NCI-H774 (cell line): ENCODE results near the gene CHMP6.

Source experiments
- DNase-seq: peaks from one replicate; lab custom pipeline; 2025; lab: John Stamatoyannopoulos, UW

CHMP6 gene

DNA sequence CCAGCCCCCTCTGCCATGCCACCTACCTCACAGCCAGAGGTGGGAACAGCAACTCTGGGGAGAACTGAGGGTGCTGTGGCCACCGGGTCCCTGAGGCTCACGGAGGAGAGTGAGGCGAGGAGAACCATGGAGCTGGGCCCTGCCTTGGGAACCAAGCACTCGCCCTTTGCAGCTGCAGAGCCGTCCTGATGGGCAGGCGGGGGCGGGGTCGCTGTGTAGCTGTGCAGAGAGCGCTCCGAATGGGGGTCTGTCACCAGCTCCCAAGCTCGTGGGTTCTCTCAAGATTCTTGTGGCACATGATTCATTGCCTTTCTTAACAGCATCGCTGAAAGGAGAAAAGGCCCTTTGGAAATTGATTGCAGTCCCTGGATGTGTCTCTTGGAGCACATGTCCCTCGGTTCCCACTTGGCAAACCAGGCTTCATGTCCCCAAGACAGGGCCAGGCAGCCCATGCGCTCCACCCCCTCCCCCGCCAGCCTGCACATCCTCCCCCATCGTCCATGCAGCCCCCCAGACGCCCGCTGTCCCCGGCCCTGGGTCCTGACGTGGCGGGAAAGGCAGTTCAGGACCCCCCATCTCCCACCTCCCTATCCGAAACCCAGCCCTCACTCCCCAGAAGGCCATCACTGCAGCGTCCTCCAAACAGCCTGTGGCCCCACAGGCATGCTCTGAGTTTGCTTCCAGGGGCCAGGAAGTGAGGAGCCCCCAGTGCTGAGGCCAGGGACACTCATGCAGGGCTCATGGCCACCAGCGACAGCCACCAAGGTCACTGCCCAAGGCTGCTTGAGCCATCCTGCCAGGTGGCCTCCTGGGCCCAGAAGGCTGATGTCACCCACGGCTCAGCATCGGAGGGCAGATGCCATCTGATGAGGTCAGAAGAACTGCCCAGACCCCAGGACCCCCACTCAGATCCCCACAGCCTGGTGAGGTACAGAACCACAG is 20.6 kb upstream of the CHMP6 start:
- no peak for DNase-seq

- DNase-seq, result no peak
These were observed 19.8 kb upstream of the CHMP6 start for GRCh38 chr17:80971704-80972304.

DNA sequence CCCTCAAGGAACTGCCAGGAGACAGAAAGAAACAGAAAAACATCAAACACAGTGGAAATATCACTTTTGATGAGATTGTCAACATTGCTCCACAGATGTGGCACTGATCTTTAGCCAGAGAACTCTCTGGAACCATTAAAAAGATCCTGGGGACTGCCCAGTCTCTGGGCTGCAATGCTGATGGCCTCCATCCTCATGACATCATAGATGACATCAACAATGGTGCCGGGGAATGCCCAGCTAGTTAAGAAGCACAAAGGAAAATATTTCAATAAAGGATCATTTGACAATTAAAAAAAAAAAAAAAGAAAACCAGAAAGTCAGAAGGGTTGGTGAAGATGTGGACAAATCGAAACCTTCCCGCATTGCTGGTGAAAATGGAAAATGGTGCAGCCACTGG is 14.9 kb upstream of the CHMP6 start:
- no peak for DNase-seq

DNA sequence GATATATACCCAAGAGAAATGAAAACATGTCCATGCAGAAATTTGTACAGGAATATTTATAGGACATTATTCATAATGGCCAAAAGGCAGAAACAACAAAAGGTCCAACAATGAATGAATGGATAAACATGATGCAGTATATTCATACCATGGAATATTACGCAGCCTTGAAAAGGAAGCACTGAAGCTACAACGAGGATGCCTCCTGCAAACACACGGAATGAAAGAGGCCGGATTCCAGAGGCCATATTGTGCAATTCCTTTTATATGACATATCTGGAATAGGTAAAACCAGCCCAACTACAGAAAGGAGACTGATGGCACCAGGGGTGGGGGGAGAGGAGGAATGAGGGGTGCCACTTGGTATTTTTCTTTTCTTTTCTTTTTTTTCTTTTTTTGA is 14.5 kb upstream of the CHMP6 start:
- DNase-seq, result no peak

DNA sequence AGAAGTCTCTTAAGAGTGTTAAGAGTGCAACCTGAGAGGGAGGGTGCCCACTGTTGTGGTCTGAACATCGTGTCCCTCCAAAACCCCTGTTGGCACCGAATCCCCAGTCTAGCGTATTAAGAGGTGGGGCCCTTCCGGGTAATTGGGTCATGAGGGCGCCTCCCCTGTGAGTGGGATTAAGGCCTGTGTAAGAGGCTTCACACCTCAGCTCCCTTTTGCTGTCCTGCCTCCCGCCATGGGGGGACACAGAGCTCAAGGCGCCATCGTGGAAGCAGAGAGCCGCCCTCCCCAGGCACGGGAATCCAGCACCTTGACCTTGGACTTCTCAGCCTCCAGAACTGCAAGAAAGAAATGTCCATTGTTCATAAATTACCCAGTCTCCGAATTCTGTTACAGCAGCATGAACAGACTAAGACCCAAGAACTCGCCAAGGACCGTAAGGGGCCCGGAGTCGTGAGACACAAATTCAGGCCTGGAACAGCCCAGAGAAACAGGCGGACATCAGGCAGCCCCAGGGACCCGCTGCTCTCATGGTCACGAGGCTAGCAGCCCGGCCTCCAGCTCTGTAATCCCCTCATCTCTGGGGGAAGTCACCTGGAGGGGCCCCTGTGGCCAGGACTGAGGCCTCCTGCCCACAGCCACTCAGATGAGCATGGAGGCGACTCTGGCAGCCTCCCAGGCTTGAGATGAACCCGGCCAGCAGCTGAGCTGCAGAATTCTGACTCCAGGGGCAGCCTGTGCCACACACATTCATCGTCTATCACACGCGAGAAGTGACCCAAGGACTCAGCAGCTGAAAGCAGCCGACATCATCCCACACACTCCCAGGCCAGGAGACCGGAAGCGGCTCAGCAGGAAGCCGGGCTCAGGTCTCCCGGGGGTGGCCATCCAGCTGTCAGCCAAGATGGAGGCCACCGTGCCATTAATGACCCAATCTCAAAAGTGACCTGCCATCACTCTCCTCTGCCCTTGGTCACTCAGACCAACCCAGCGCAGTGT is 12.8 kb upstream of the CHMP6 start:
- DNase-seq, result no peak

- no peak for DNase-seq
These were observed 11.9 kb upstream of the CHMP6 start for GRCh38 chr17:80979547-80980378.

DNA sequence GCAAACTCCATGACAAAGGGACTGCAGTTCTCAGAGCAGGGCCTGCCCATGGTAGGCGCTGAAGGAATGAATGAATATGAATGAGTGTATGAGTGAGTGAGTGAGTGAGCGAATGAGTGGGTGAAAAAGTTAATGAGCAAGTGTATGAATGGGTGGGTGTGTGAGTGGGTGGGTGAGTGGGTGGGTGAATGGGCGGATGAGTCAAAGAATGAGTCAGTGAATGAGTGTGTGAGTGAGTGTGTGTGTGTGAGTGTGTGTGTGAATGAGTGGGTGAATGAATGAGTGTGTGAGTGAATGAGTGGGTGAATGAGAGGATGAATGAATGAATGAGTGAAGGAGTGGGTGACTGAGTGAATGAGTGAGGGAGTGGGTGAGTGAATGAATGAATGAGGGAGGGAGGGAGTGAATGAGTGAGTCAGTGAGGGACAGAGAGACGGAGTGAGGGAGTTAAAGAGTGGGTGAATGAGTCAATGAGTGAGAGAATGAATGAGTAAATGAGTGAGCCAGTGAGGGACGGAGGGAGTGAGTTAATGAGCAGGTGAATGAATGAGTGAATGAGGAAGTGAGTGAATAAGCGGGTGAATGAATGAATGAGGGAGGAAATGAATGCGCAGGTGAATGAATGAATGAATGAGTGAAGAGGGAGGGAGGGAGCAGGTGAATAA is 11.1 kb upstream of the CHMP6 start:
- DNase-seq, result no peak

DNA sequence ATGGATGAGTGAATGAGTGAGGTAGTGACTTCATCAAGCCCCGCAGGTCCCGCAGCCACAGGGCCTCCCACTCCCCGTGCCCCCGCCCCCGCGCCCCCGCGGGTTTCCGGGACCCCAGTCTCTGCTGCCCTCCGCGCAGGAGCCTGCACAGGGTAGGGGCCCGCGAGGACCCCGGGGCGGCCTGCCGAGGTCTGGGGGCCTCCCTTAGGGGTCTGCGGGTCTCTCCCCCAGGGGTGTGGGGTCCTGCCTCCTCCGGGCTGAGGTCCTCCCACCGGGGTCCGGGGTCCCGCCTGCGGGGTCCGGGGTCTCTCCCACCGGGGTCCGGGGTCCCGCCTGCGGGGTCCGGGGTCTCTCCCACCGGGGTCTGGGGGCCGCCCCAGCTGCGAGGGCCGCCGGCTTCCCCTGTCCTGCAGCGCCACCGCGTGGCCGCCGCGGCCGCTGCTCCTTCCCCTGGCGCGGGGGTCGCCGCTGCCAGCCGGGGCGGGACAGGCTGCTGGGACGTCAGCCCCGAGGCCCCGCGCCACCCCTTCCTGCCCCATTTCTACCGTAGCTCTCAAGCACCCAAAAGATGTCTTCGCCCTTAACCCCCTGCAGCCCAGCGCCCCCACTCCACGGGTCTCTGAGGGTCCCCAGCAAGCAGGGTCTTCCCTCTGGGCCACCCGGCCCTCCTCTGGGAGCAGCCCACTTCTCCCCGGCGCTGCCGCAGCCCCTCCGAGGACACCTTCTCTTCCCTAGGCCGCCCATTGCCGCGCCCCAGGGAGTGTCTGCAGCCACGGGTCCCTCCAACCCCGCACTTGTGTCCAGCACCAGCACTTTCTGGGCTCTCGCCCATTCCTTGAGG is 10.4 kb upstream of the CHMP6 start:
- no peak for DNase-seq

- no peak for DNase-seq
These were observed 9.7 kb upstream of the CHMP6 start for GRCh38 chr17:80981929-80982425.

- DNase-seq, result no peak
These were observed 9.1 kb upstream of the CHMP6 start for GRCh38 chr17:80982426-80982974.

DNA sequence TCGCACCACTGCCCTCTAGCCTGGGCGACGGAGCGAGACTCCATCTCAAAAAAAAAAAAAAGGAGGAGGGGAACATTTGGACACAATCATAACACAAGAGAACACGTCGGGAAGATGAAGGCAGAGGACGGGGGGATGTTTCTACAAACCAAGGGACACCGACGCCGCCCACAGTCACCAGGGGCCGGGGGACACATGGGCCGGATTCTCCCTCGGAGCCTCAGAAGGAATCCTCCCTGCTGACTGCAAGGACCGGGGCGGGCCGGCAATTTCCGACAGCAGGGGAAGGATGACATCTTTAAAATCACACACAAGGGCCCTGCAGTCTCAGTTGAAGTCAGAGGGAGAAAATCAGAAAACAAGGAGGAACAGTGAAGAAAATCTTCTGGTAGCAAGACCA is 8.1 kb upstream of the CHMP6 start:
- no peak for DNase-seq

DNA sequence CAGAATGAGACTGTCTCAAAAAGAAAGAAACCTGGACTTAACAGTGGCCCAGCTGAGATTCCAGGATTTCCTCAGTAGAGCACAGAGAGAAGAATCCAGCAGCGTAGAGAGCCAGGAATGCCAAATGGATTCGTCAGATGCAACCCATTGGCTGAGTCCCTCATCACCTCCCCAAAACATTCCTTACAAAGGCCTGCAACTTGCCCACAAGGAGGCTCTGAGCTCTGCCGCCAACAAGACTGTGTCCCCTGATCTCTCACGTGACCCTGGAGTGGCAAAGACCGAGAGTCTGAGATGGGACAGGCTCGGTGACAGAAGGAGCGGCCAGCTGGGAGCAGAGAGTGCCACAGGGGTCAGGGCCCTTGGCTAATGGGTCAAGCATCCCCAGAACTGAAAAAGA is 6.9 kb upstream of the CHMP6 start:
- no peak for DNase-seq

GRCh38 chr17:80986046-80986445 is 5.6 kb upstream of the CHMP6 start:
- DNase-seq, result no peak

- DNase-seq, result no peak
These were observed 4.7 kb upstream of the CHMP6 start for GRCh38 chr17:80986816-80987475.

- DNase-seq, result no peak
These were observed 3.6 kb upstream of the CHMP6 start for GRCh38 chr17:80987941-80988461.

DNA sequence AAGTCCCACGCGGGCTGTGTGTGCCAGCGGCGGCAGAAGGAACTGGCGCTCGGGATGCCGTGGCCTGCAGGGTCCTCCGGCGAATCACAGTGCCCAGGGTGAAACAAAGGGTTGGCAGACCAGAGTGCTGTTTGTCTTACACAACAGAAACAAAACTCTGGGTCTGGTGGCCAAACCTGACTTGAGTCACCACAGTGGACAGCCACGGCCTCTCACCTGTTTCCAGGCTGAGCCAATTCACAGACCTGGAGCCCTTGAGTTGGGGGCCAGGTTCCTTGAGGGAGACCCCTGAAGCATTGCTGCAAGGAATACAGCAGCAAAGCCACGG is 2.1 kb upstream of the CHMP6 start:
- DNase-seq, result no peak

- no peak for DNase-seq
These were observed 558 bp upstream of the CHMP6 start for GRCh38 chr17:80990921-80991644.
